Measurements from ENCODE around the gene STPG1. TPM values are rescaled to one million over a fixed set of nuclear protein-coding genes. Genes with fewer than 3 reads are reported as not detected.

Gene STPG1
- total RNA-seq, 1 donor from 2014 or later = 5.3 TPM

DNA sequence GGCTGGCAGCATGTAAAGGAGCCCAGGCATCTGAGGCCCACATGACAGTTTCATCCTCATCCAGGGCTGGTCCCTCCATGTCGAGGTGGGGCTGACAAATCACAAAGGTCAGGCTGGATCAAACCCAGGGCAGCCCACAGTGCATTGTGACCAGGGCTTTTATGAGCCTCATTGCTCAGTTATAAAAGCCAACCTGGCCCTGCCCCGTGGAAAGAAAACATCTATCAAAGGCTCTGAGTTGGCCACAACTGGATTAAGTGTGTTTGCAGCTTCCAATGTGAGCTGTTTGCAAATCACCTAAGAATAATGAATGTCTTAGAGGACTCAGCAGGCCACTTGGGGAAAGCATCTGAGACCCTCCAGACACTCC, 49.0 kb downstream of the STPG1 start:
- no peaks in the 10 kb centered on the region for H3K27me3 ChIP-seq (ENCODE audit: control insufficient read depth, insufficient read depth, low read length)
- H3K36me3 ChIP-seq (ENCODE audit: control insufficient read depth, insufficient read depth, low read length) = peaks cover 2% of the 10 kb centered on the region
- TF ChIP-seq, protein P1, sequence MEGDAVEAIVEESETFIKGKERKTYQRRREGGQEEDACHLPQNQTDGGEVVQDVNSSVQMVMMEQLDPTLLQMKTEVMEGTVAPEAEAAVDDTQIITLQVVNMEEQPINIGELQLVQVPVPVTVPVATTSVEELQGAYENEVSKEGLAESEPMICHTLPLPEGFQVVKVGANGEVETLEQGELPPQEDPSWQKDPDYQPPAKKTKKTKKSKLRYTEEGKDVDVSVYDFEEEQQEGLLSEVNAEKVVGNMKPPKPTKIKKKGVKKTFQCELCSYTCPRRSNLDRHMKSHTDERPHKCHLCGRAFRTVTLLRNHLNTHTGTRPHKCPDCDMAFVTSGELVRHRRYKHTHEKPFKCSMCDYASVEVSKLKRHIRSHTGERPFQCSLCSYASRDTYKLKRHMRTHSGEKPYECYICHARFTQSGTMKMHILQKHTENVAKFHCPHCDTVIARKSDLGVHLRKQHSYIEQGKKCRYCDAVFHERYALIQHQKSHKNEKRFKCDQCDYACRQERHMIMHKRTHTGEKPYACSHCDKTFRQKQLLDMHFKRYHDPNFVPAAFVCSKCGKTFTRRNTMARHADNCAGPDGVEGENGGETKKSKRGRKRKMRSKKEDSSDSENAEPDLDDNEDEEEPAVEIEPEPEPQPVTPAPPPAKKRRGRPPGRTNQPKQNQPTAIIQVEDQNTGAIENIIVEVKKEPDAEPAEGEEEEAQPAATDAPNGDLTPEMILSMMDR (IDR thresholded peaks at IDR 0.05; ENCODE audit: insufficient read depth, low read length, severe bottlenecking) = no peak
- no peak for DNase-seq (ENCODE audit: low read depth)
- H3K4me3 ChIP-seq (ENCODE audit: low read depth, low read length) = no peak overlapping the region
- no peak for FAIRE-seq

DNA sequence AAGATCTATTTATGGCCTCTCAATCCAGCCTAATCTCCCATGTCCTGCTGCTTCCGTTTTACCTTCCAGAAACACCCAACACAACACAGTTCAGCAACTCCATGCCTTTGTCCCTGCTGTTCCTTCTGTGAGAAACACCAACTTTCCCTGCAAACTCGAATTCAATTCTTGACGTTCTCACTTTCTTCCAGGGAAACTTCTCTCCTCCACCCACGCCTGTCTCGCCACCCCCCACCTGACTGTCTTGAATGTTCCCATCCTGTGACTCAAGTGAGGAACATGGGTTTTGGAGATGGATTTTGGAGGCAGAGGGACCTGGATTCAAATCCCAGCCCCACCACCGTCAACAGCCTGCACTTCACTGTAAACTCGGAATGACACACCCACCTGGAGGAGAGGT, 49.6 kb downstream of the STPG1 start:
- DNase-seq (ENCODE audit: low read depth) = no peak
- H3K4me3 ChIP-seq (ENCODE audit: low read depth, low read length) = no peak overlapping the region
- FAIRE-seq = peak; percentile 77
- no peaks in the 10 kb centered on the region for H3K27me3 ChIP-seq (ENCODE audit: control insufficient read depth, insufficient read depth, low read length)
- TF ChIP-seq, protein P1 (IDR thresholded peaks at IDR 0.05; ENCODE audit: insufficient read depth, low read length, severe bottlenecking) = no peak
- peaks cover 2% of the 10 kb centered on the region for H3K36me3 ChIP-seq (ENCODE audit: control insufficient read depth, insufficient read depth, low read length)

DNA sequence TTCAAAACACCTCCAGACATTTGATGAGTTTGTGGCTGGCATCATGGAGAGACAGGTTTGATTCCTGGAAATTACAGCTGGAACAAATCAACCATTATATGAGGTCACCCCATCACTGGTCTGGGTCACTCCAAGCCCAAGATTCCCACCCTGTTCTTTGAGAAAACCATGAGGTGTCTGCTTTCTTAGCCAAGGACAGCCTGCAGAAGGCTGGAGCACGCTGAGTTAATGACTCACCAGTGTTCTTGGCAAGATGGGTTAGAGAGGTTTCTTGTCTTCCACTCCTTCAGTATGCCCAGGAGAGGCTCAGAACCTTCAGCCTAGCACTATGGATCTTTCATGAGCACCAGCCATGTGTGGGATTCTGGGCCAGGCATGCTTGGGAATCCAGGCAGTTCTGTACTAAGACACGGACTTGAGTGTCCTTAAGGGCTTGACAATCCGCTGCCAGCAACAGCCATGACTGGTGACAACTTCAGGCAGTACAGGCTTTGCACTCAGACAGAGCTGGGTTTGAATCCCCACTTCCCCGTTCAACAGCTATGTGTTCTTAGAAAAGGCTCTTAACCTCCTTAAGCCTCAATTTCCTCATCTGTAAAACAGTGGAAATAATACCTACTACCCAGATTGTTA, 50.5 kb downstream of the STPG1 start:
- DNase-seq (ENCODE audit: low read depth) = peak; percentile 89
- H3K27me3 ChIP-seq (ENCODE audit: control insufficient read depth, insufficient read depth, low read length) = no peaks in the 10 kb centered on the region
- no peak overlapping the region for H3K4me3 ChIP-seq (ENCODE audit: low read depth, low read length)
- H3K36me3 ChIP-seq (ENCODE audit: control insufficient read depth, insufficient read depth, low read length) = peaks cover 1% of the 10 kb centered on the region
- TF ChIP-seq, protein P1 (IDR thresholded peaks at IDR 0.05; ENCODE audit: insufficient read depth, low read length, severe bottlenecking) = no peak
- peak; percentile 18 for FAIRE-seq

DNA sequence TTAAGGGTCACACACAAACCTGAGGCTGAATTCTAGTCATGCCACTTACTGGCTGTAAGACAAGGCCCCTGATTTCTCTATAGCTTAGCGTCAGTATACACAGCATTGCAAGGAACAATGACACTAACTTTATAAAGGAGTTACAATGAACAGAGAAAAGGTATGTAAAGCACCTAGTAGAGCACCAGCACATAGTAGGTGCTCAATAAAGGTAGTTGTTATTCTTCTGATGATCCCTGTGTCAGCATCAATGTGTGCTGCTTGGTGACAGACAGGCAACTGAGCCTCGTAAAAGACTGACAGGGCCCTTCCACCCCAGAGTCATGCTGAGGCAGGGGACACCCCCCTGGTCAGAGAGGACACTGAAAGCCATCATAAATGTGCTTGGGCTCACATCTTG, 51.2 kb downstream of the STPG1 start:
- DNase-seq (ENCODE audit: low read depth) (no peak), FAIRE-seq (no peak)
- Histone ChIP-seq H3K27me3 (ENCODE audit: control insufficient read depth, insufficient read depth, low read length) (no peaks in the 10 kb centered on the region), H3K36me3 (ENCODE audit: control insufficient read depth, insufficient read depth, low read length) (peaks cover 2% of the 10 kb centered on the region), H3K4me3 (ENCODE audit: low read depth, low read length) (no peak overlapping the region)
- TF ChIP-seq, protein P1 (IDR thresholded peaks at IDR 0.05; ENCODE audit: insufficient read depth, low read length, severe bottlenecking) = no peak

DNA sequence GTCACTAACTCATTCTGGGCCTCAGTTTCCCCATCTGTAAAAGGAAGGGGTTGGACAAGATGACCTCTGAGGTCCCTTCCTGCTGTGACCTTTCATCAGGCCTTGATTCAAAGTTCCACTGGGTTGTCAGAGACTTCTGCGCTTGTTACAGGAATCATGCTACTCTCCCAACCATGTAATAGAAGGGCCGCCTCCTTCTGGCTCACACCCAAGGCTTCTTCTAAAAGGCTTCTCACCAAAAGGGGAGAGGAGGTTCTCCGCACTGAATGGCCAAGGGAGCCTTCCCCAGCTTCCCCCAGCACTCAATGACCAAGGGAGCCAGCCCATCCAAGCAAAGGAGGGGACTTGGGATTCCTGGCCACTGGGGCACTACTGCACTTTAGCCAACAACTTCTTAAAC, 51.8 kb downstream of the STPG1 start:
- FAIRE-seq (no peak), DNase-seq (ENCODE audit: low read depth) (no peak)
- Histone ChIP-seq H3K4me3 (ENCODE audit: low read depth, low read length) (no peak overlapping the region), H3K36me3 (ENCODE audit: control insufficient read depth, insufficient read depth, low read length) (peaks cover 2% of the 10 kb centered on the region), H3K27me3 (ENCODE audit: control insufficient read depth, insufficient read depth, low read length) (no peaks in the 10 kb centered on the region)
- TF ChIP-seq, protein P1 (IDR thresholded peaks at IDR 0.05; ENCODE audit: insufficient read depth, low read length, severe bottlenecking) = no peak

DNA sequence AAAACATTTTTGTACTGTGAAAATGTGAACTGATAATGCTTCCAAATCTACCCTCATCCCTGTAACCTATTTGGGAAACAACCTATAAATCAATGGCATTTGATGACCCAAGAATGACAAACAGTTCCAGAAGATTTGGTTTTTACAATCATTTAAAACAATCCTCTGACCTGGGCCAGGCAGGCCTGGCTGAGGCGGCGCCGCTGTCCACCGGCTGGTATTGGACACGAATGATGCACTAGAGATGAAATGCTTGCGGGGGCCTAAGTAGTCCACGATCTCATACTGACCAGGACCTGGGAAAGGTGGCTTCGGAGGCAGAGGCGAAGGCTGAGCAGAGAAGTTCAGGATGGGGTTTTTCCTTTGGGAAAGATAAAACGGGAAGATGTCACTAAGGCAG, 52.9 kb downstream of the STPG1 start:
- TF ChIP-seq, protein P1 (IDR thresholded peaks at IDR 0.05; ENCODE audit: insufficient read depth, low read length, severe bottlenecking) = no peak
- Histone ChIP-seq H3K27me3 (ENCODE audit: control insufficient read depth, insufficient read depth, low read length) (no peaks in the 10 kb centered on the region), H3K4me3 (ENCODE audit: low read depth, low read length) (no peak overlapping the region), H3K36me3 (ENCODE audit: control insufficient read depth, insufficient read depth, low read length) (peaks cover 2% of the 10 kb centered on the region)
- no peak for FAIRE-seq
- DNase-seq (ENCODE audit: low read depth) = no peak

All from bronchial epithelial cell (primary cell).